Panc1 (cell line): ENCODE results near the gene SPAM1. TPM values are rescaled to one million over a fixed set of nuclear protein-coding genes. Genes with fewer than 3 reads are reported as not detected.

Experiments used
- ATAC-seq: fragments of 200-7000 bp; cut with Tn5 transposase; 2 replicates; pipeline ENCODE4 v1.9.1; 2020; ENCODE audit warnings: mild to moderate bottlenecking, moderate library complexity
- BruUV-seq: library from RNA; stranded (reverse); fragments of 400-500 nt; replicated peaks from 2 replicates; lab custom pipeline; 2021; lab: Mats Ljungman, UMichigan
- CTCF ChIA-PET: fragments of 300-600 bp; sonication (Branson Sonifier 250); formaldehyde crosslinking; loops from one replicate; lab custom pipeline; 2022; ENCODE audit warnings: antibody characterized with exemption; lab: Charles Lee
- POLR2A ChIA-PET: fragments of 300-600 bp; sonication (Branson Sonifier 250); formaldehyde crosslinking; loops from one replicate; lab custom pipeline; 2022; ENCODE audit warnings: antibody characterized with exemption; lab: Charles Lee
- DNase-seq: peaks from one replicate; pipeline ENCODE4 v3.0.0-alpha.2; 2010; ENCODE audit warnings: low read depth, low spot score
- H3K27ac ChIP-seq: 2 replicates; pipeline ENCODE4 v1.5.1; 2011; ENCODE audit warnings: mild to moderate bottlenecking, low read length, inconsistent platforms
- H3K27me3 ChIP-seq: fragments of 200-500 bp; sonication (Bioruptor generic); 2 replicates; pipeline ENCODE4 v1.6.0; 2014; ENCODE audit warnings: low read length, inconsistent platforms; ENCODE audit not compliant: control insufficient read depth, insufficient read depth
- H3K36me3 ChIP-seq: fragments of 200-500 bp; sonication (Bioruptor generic); 2 replicates; pipeline ENCODE4 v1.5.1; 2014; ENCODE audit warnings: inconsistent platforms, mild to moderate bottlenecking, low read length, moderate library complexity; ENCODE audit not compliant: control insufficient read depth, insufficient read depth
- H3K4me1 ChIP-seq: 2 replicates; pipeline ENCODE4 v1.5.1; 2011; ENCODE audit warnings: inconsistent platforms, mild to moderate bottlenecking, low read length, moderate library complexity; ENCODE audit not compliant: control insufficient read depth, insufficient read depth
- H3K4me3 ChIP-seq, 2 experiments: 2 replicates each; pipeline ENCODE4 v1.5.1; 2011 to 2012; ENCODE audit warnings: low read depth in 2 of 2, low read length in 2 of 2, mild to moderate bottlenecking in 2 of 2, inconsistent platforms in 1 of 2, moderate library complexity in 1 of 2
- H3K9me3 ChIP-seq: fragments of 200-500 bp; sonication (Bioruptor generic); 2 replicates; pipeline ENCODE4 v1.5.1; 2014; ENCODE audit warnings: low read depth, mild to moderate bottlenecking, inconsistent platforms, low read length, moderate library complexity; ENCODE audit not compliant: control insufficient read depth, insufficient read depth
- CTCF ChIP-seq: fragments of 450-650 bp; IDR thresholded peaks from 2 replicates; pipeline ENCODE4 v1.5.1; 2017; ENCODE audit warnings: mild to moderate bottlenecking
- POLR2AphosphoS5 ChIP-seq: IDR thresholded peaks from 2 replicates; pipeline ENCODE4 v1.6.1; 2012; ENCODE audit warnings: mild to moderate bottlenecking, low read depth, low read length, moderate library complexity
- REST ChIP-seq, 2 experiments: IDR thresholded peaks; 2 replicates each; pipeline ENCODE4 v1.6.1; 2011 to 2012; ENCODE audit warnings: low read depth in 2 of 2, control low read depth in 1 of 2, low read length in 1 of 2, mild to moderate bottlenecking in 1 of 2, moderate library complexity in 1 of 2; ENCODE audit not compliant: insufficient read depth in 1 of 2
- SIN3A ChIP-seq: IDR thresholded peaks from 2 replicates; pipeline ENCODE4 v1.6.1; 2012; ENCODE audit warnings: low read depth, mild to moderate bottlenecking, low read length, moderate library complexity, borderline replicate concordance; ENCODE audit not compliant: insufficient read depth
- TCF7L2 ChIP-seq: IDR thresholded peaks from 2 replicates; pipeline ENCODE4 v1.6.1; 2011; ENCODE audit warnings: mild to moderate bottlenecking, low read depth, low read length, inconsistent platforms
- in situ Hi-C: cut with HindIII; loops from 2 replicates; pipeline ENCODE4 v1.10.0; 2016; ENCODE audit warnings: low sequenced_read_pairs, low pct_unique_long_range_greater_than_20kb
- intact Hi-C: fragments of 100-400 bp; cut with micrococcal nuclease; formaldehyde crosslinking; loops from one replicate; pipeline ENCODE4 v1.10.0; 2022; ENCODE audit not compliant: unreplicated experiment
- total RNA-seq: library from RNA; stranded (reverse); gene quantifications from one replicate; pipeline ENCODE4 v1.2.1, GENCODE V29; 2021; ENCODE audit not compliant: unreplicated experiment

Gene SPAM1
- total RNA-seq, 1 experiment from 2014 or later, result not detected

GRCh38 chr7:123993996-123994395 lies 69.0 kb downstream of the SPAM1 start:
- H3K4me3 ChIP-seq, result no peak overlapping the region
- no peaks in the 10 kb centered on the region for H3K27me3 ChIP-seq
- ChIA-PET POLR2A (no interaction called here), CTCF (no interaction called here)
- H3K4me1 ChIP-seq, result no peaks in the 10 kb centered on the region
- intact Hi-C loops, result no loop called here
- no peak for ATAC-seq
- DNase-seq, result no peak
- no TSS peak for BruUV-seq
- no peaks in the 10 kb centered on the region for H3K36me3 ChIP-seq
- TF ChIP-seq REST (IDR thresholded peaks at IDR 0.05; ENCODE audit: insufficient read depth in 1 of 2, low read depth in 2 of 2, low read length in 1 of 2) (no peak), POLR2AphosphoS5 (no peak)
- in situ Hi-C loops, result no loop called here
- no peaks in the 10 kb centered on the region for H3K9me3 ChIP-seq
- H3K27ac ChIP-seq, result no peak overlapping the region

- intact Hi-C loops, result no loop called here
- TF ChIP-seq TCF7L2, result no peak
- TF ChIP-seq SIN3A, result no peak
- no peak for TF ChIP-seq REST (IDR thresholded peaks at IDR 0.05; ENCODE audit: insufficient read depth in 1 of 2, low read depth in 2 of 2, low read length in 1 of 2)
- TF ChIP-seq POLR2AphosphoS5, result no peak
- no peak for TF ChIP-seq CTCF
- Histone ChIP-seq H3K9me3 (no peaks in the 10 kb centered on the region), H3K27ac (no peak overlapping the region), H3K4me1 (no peaks in the 10 kb centered on the region), H3K36me3 (no peaks in the 10 kb centered on the region), H3K27me3 (no peaks in the 10 kb centered on the region), H3K4me3 (no peak overlapping the region)
- DNase-seq, result no peak
- no peak for ATAC-seq
- in situ Hi-C loops, result no loop called here
- BruUV-seq, result no TSS peak
- POLR2A ChIA-PET, result no interaction called here
- CTCF ChIA-PET, result no interaction called here
Measured at GRCh38 chr7:123994449-123994848, 69.4 kb downstream of the SPAM1 start.
